GM21723 (cell line): ENCODE results near the gene LYRM9.
"Not testable (repeated sequence)": the region's sequence is repeated elsewhere in the genome, so short reads cannot be mapped to it uniquely, and the experiment has no call there.

ENCODE experiments used
- ATAC-seq: cut with Tn5 transposase; IDR thresholded peaks from one replicate; pipeline ENCODE4 v1.9.1; 2021; ENCODE audit warnings: mild to moderate bottlenecking, moderate library complexity; ENCODE audit not compliant: unreplicated experiment

Gene LYRM9

GRCh38 chr17:27845264-27846041 lies 47.7 kb downstream of the LYRM9 start:
- ATAC-seq, result no peak

DNA sequence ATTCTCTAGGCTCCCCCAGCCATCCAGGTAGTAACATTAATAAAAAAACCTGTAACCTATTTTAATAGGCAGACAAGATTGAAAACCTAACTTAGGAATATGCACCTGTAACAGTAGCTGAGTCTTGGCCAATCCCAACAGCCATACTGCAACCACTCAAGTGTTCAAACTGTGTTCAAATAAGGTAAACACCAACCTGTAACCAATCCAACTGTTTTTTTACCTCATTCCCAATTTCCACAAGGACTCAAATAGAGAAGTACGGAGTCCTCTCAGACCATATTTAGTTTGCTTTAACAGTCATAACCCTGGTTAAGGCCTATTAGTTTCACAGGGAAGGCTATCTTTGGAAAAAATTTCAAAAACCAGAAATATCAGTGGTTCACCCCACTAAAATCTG lies 52.5 kb downstream of the LYRM9 start:
- ATAC-seq, result no peak

- ATAC-seq, result not testable (repeated sequence)
These were observed 52.8 kb downstream of the LYRM9 start for GRCh38 chr17:27840406-27840678.

DNA sequence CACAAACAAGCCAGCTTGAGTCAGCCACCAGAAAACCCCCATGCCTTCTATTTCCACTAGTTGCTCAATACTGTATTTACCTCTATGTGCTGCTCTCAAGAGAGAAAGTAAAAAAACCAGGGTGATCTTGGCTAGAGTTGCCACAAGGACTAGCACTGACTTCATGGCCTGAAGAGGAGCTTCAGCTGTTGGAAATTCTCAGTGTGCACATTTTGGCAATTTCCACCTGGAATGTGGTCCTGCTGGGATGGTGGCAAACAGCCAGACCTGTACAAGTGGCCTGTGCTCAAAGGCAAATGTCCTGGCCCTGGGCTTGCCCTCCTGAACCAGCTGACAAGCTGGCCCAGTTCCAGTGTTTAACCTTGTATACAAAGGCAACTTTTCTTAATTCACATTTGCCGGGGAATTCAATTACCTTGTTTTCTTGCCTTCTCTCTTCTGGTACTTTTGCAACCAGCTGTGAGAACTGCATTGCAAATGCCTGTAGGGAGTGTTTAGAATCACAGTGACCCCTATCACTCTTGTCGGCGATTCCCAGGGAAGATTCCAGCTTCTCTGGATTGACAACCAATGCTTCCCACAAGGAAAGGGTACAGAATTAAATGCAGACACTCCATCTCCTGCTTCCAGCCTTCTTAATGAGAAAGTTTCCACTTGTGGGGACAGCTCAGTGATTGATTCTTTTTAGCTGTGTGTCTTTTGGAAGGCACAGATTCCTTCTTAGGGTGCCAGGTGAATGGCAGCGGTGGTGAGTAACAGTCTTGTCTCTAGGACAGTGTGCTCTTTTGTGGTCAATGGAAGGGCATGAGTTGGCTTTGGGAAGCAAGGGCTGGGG lies 53.4 kb downstream of the LYRM9 start:
- not testable (repeated sequence) for ATAC-seq

DNA sequence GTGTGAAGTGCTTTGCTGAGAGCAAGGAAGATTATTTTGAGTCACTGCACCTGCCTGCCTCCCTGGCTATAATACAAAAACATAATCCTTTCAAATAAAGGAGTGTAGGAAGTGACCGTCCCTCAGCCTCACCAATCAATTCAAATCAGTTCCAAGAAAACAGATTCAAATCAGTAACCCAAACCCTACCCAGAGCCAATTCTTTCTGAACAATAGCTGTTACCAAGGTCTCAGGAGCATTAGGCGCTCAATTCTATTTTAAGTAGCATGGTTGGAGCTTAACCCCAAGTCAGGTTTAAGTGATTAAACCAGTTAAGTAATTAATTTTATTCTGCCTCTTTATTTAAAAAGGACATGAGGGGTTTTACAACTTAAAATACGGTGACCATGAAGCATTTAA lies 54.6 kb downstream of the LYRM9 start:
- ATAC-seq, result not testable (repeated sequence)

DNA sequence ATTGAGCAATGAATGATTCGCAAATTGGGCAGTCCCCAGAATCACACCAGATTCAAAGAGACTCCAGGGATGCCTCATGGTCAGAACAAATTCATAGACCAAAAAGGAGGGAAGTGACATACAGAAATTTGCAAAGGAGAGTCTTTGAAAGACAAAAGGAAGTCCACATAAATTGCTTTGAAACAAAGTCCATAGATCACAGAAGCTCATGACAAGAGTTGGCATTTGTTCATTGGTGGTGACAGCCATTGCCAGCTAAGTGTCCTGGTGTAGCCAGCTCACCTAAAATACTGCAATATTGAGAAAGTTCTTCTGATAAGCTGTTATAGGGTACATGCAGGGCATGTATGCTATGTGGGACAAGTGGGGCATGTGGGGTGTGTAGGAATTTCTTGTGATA lies 55.4 kb downstream of the LYRM9 start:
- ATAC-seq, result not testable (repeated sequence)

- no peak for ATAC-seq
These were observed 56.5 kb downstream of the LYRM9 start for GRCh38 chr17:27836651-27837050.

DNA sequence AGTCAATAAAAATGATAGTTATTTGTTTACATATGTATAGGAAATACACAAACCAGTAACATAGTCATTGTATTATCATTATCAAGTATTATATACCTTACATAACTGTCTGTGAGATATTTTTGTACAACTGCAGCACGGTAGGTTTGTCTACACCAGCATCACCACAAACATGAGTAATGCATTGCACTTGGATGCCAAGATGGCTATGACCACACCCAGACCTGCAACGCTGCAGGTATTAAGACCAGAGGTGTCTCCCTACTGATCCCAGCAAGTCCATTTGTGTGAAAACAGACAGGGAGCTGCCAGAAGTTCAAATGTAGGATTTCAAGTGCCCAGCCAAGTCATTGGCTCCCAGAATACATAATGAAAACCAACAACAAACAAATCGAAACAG lies 58.6 kb downstream of the LYRM9 start:
- no peak for ATAC-seq

DNA sequence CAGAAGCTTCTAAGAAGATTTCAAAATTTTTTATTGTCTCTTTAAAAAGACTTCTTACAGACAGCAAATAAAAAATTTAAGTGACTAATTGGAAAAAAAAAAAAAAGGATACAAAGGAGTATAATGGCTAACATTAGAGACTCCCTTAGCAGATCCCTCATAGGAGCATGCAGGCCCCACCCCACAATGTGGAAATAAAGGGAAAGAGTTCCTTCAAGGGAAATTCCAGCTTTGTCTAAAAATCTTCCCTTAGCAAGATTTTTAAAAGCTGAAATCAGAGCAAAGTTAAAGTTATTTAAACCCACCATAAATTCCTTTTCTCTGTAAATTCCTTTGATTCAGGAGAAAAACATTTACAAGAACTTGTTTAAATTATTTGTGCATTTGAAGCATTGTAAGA lies 60.3 kb downstream of the LYRM9 start:
- ATAC-seq, result no peak

DNA sequence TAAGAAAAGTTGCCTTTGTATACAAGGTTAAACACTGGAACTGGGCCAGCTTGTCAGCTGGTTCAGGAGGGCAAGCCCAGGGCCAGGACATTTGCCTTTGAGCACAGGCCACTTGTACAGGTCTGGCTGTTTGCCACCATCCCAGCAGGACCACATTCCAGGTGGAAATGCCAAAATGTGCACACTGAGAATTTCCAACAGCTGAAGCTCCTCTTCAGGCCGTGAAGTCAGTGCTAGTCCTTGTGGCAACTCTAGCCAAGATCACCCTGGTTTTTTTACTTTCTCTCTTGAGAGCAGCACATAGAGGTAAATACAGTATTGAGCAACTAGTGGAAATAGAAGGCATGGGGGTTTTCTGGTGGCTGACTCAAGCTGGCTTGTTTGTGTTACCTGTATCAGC lies 63.3 kb downstream of the LYRM9 start:
- not testable (repeated sequence) for ATAC-seq

GRCh38 chr17:27829143-27829711 lies 63.9 kb downstream of the LYRM9 start:
- ATAC-seq, result not testable (repeated sequence)
